Neural crest cell (in vitro differentiated cells): ENCODE data around the gene CLIC1. TPM values are rescaled to one million over a fixed set of nuclear protein-coding genes. Genes with fewer than 3 reads are reported as not detected.
A peak's percentile ranks its signal among the peaks of the same experiment; 100 is the strongest.
"Not testable (repeated sequence)": the region's sequence is repeated elsewhere in the genome, so short reads cannot be mapped to it uniquely, and the experiment has no call there.

Experiments used
- DNase-seq: peaks from one replicate; pipeline ENCODE4 v3.0.0; 2021; ENCODE audit warnings: low read depth, mixed read lengths, low spot score
- H3K27ac Mint-ChIP-seq: one replicate; pipeline ENCODE4 v1.8.0; 2021; ENCODE audit warnings: mild to moderate bottlenecking, mixed read lengths; ENCODE audit not compliant: unreplicated experiment
- H3K27me3 Mint-ChIP-seq: 2 replicates; pipeline ENCODE4 v1.8.0; 2021; ENCODE audit warnings: low read depth, mild to moderate bottlenecking, mixed read lengths
- H3K36me3 Mint-ChIP-seq: 2 replicates; pipeline ENCODE4 v1.8.0; 2021; ENCODE audit warnings: low read depth, mild to moderate bottlenecking, mixed read lengths
- H3K4me1 Mint-ChIP-seq: 2 replicates; pipeline ENCODE4 v1.8.0; 2021; ENCODE audit warnings: mixed read lengths
- H3K4me3 Mint-ChIP-seq: one replicate; pipeline ENCODE4 v1.8.0; 2021; ENCODE audit warnings: mild to moderate bottlenecking, mixed read lengths
- H3K9me3 Mint-ChIP-seq: 2 replicates; pipeline ENCODE4 v1.8.0; 2021; ENCODE audit warnings: mixed read lengths
- CTCF ChIP-seq: fragments of 200-600 bp; sonication (generic); conservative IDR thresholded peaks from 2 replicates; pipeline ENCODE4 v1.5.0; 2021; ENCODE audit warnings: antibody characterized with exemption, mild to moderate bottlenecking
- total RNA-seq: library from RNA; stranded (reverse); gene quantifications from 2 replicates; pipeline ENCODE4 v1.2.1, GENCODE V29; 2021

Gene CLIC1
- total RNA-seq, 1 donor from 2014 or later: 313 TPM

- peak overlapping the region; percentile 90 for H3K27ac Mint-ChIP-seq
- H3K4me1 Mint-ChIP-seq: peaks cover 27% of the 10 kb centered on the region
- TF ChIP-seq CTCF: no peak
- no peaks in the 10 kb centered on the region for H3K36me3 Mint-ChIP-seq
- no peaks in the 10 kb centered on the region for H3K9me3 Mint-ChIP-seq
- H3K27me3 Mint-ChIP-seq: no peaks in the 10 kb centered on the region
- no peak overlapping the region for H3K4me3 Mint-ChIP-seq
- DNase-seq: no peak
Observed at GRCh38 chr6:31712296-31712695, 24.0 kb downstream of the CLIC1 start.

GRCh38 chr6:31711233-31711632 lies 25.1 kb downstream of the CLIC1 start:
- no peak for TF ChIP-seq CTCF
- no peak overlapping the region for H3K4me3 Mint-ChIP-seq
- H3K36me3 Mint-ChIP-seq: no peaks in the 10 kb centered on the region
- H3K9me3 Mint-ChIP-seq: no peaks in the 10 kb centered on the region
- H3K27me3 Mint-ChIP-seq: no peaks in the 10 kb centered on the region
- no peak overlapping the region for H3K27ac Mint-ChIP-seq
- no peak for DNase-seq
- peaks cover 27% of the 10 kb centered on the region for H3K4me1 Mint-ChIP-seq

DNA sequence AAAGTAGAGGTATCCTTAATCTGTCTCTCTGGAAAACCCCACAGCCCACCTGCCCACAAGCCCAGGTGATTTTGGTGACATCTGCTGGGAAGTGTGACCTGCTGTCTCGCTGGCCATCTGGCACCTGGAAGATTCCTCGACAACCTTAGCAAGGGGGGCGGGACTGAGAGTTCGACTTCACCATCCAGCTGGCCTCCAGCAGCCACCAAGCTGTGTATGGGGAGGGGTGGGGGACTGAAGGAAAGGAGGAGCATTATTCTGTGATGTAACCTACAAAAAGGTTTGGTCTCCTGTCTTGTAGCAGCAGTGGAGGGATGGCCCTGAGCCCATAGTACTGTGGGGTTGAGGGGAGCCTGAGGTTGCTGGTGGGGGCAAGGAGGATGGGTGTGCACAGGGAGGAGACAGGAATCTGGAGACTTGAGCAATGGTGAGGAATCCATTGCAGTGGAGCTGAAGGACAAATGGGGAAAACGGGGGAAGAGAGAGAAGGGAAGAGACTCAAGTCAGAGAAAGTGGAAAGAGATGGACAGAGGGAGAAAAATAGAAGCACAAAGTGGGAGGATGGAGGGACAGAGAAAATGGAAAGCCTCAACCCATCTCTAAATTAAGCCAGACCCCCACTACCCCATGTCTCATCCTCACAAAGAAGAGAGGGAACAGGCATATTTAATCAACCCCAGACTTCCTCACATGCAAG lies 25.7 kb downstream of the CLIC1 start:
- H3K27ac Mint-ChIP-seq: no peak overlapping the region
- DNase-seq: no peak
- H3K4me1 Mint-ChIP-seq: peaks cover 27% of the 10 kb centered on the region
- no peak for TF ChIP-seq CTCF
- no peak overlapping the region for H3K4me3 Mint-ChIP-seq
- H3K27me3 Mint-ChIP-seq: no peaks in the 10 kb centered on the region
- no peaks in the 10 kb centered on the region for H3K9me3 Mint-ChIP-seq
- no peaks in the 10 kb centered on the region for H3K36me3 Mint-ChIP-seq

DNA sequence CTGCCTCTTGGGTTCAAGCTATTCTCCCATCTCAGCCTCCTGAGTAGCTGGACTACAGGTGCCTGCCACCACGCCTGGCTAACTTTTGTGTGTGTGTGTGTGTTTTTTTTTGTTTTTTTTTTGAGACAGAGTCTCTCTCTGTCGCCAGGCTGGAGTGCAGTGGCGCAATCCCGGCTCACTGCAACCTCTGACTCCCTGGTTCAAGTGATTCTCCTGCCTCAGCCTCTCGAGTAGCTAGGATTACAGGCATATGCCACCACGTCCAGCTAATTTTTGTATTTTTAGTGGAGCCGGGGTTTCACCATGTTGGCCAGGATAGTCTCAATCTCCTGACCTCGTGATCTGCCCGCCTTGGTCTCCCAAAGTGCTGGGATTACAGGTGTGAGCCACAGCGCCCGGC lies 27.2 kb downstream of the CLIC1 start:
- H3K36me3 Mint-ChIP-seq, H3K27ac Mint-ChIP-seq, H3K4me3 Mint-ChIP-seq, H3K27me3 Mint-ChIP-seq, H3K9me3 Mint-ChIP-seq, DNase-seq: not testable (repeated sequence)
- H3K4me1 Mint-ChIP-seq: peaks cover 22% of the 10 kb centered on the region

- Mint-ChIP-seq H3K4me1 (peaks cover 16% of the 10 kb centered on the region), H3K36me3 (no peaks in the 10 kb centered on the region), H3K27ac (no peak overlapping the region), H3K27me3 (no peaks in the 10 kb centered on the region), H3K4me3 (no peak overlapping the region), H3K9me3 (no peaks in the 10 kb centered on the region)
- TF ChIP-seq CTCF: no peak
- DNase-seq: no peak
Observed at GRCh38 chr6:31708224-31708623, 28.1 kb downstream of the CLIC1 start.

GRCh38 chr6:31707701-31708100 lies 28.6 kb downstream of the CLIC1 start:
- Mint-ChIP-seq H3K27ac (no peak overlapping the region), H3K36me3 (no peaks in the 10 kb centered on the region), H3K27me3 (no peaks in the 10 kb centered on the region), H3K4me1 (peaks cover 12% of the 10 kb centered on the region), H3K9me3 (no peaks in the 10 kb centered on the region), H3K4me3 (no peak overlapping the region)
- no peak for DNase-seq
- TF ChIP-seq CTCF: no peak
